SK-N-SH treated with all-trans-retinoic acid at 6 μM for 48 hours (cell line): Measurements from ENCODE around the gene ZFP3.
"Not testable (repeated sequence)": the region's sequence is repeated elsewhere in the genome, so short reads cannot be mapped to it uniquely, and the experiment has no call there.

Source experiments
- ATAC-seq: fragments of 200-7000 bp; cut with Tn5 transposase; 3 replicates; pipeline ENCODE4 v1.9.1; 2020; ENCODE audit warnings: mild to moderate bottlenecking, moderate library complexity
- ARNTL ChIP-seq: fragments of 450-650 bp; formaldehyde crosslinking; IDR thresholded peaks from 2 replicates; pipeline ENCODE4 v1.5.0; 2020; ENCODE audit warnings: low read depth, mild to moderate bottlenecking, moderate library complexity, borderline replicate concordance
- BACH2 ChIP-seq: fragments of 250-450 bp; sonication (Bioruptor Pico); IDR thresholded peaks from 2 replicates; pipeline ENCODE4 v1.9.0; 2021; ENCODE audit warnings: mild to moderate bottlenecking, borderline replicate concordance
- CREB5 ChIP-seq: fragments of 250-450 bp; sonication (Bioruptor Pico); IDR thresholded peaks from 2 replicates; pipeline ENCODE4 v1.5.1; 2020; ENCODE audit warnings: low read depth, mild to moderate bottlenecking, moderate library complexity
- CSDC2 ChIP-seq: fragments of 250-450 bp; sonication (Bioruptor Pico); IDR thresholded peaks from 2 replicates; pipeline ENCODE4 v1.5.0; 2020; ENCODE audit warnings: mild to moderate bottlenecking, moderate library complexity
- CSRNP3 ChIP-seq: fragments of 250-450 bp; sonication (Bioruptor Pico); IDR thresholded peaks from 2 replicates; pipeline ENCODE4 v1.5.1; 2021; ENCODE audit warnings: mild to moderate bottlenecking, moderate library complexity
- ESRRG ChIP-seq: fragments of 250-450 bp; sonication (Bioruptor Pico); IDR thresholded peaks from 2 replicates; pipeline ENCODE4 v1.6.1; 2021; ENCODE audit warnings: mild to moderate bottlenecking
- GLIS3 ChIP-seq: fragments of 250-450 bp; sonication (Bioruptor Pico); IDR thresholded peaks from 2 replicates; pipeline ENCODE4 v1.5.0; 2020; ENCODE audit warnings: mild to moderate bottlenecking, moderate library complexity
- ISL1 ChIP-seq: fragments of 250-450 bp; sonication (Bioruptor Pico); IDR thresholded peaks from 2 replicates; pipeline ENCODE4 v2.1.2; 2022; ENCODE audit warnings: mild to moderate bottlenecking, moderate library complexity
- OSR1 ChIP-seq: fragments of 250-450 bp; sonication (Bioruptor Pico); IDR thresholded peaks from 2 replicates; pipeline ENCODE4 v1.8.0; 2022; ENCODE audit warnings: moderate library complexity, mild to moderate bottlenecking, inconsistent platforms
- PATZ1 ChIP-seq: fragments of 250-450 bp; sonication (Bioruptor Pico); IDR thresholded peaks from 2 replicates; pipeline ENCODE4 v1.8.0; 2020; ENCODE audit warnings: mild to moderate bottlenecking, moderate library complexity, borderline replicate concordance
- POU6F1 ChIP-seq: fragments of 250-450 bp; sonication (Bioruptor Pico); IDR thresholded peaks from 2 replicates; pipeline ENCODE4 v1.8.0; 2021; ENCODE audit warnings: low read depth, mild to moderate bottlenecking, moderate library complexity, borderline replicate concordance
- PPARA ChIP-seq: fragments of 250-450 bp; sonication (Bioruptor Pico); IDR thresholded peaks from 2 replicates; pipeline ENCODE4 v1.5.0; 2020; ENCODE audit warnings: mild to moderate bottlenecking, borderline replicate concordance
- RARB ChIP-seq: fragments of 250-450 bp; sonication (Bioruptor Pico); IDR thresholded peaks from 2 replicates; pipeline ENCODE4 v1.8.0; 2021; ENCODE audit warnings: mild to moderate bottlenecking, moderate library complexity
- SNAI2 ChIP-seq: fragments of 250-450 bp; sonication (Bioruptor Pico); IDR thresholded peaks from 2 replicates; pipeline ENCODE4 v1.5.0; 2020; ENCODE audit warnings: mild to moderate bottlenecking, moderate library complexity
- TCF4 ChIP-seq: fragments of 250-450 bp; sonication (Bioruptor Pico); IDR thresholded peaks from 2 replicates; pipeline ENCODE4 v1.8.0; 2021; ENCODE audit warnings: mild to moderate bottlenecking, moderate library complexity, borderline replicate concordance
- TOX ChIP-seq: fragments of 250-450 bp; sonication (Bioruptor Pico); IDR thresholded peaks from 2 replicates; pipeline ENCODE4 v1.8.0; 2021; ENCODE audit warnings: mild to moderate bottlenecking, moderate library complexity, borderline replicate concordance
- TSHZ2 ChIP-seq: fragments of 250-450 bp; sonication (Bioruptor Pico); IDR thresholded peaks from 2 replicates; pipeline ENCODE4 v1.5.0; 2020; ENCODE audit warnings: mild to moderate bottlenecking, moderate library complexity
- ZC3H10 ChIP-seq: fragments of 250-450 bp; sonication (Bioruptor Pico); IDR thresholded peaks from 2 replicates; pipeline ENCODE4 v1.5.1; 2021; ENCODE audit warnings: mild to moderate bottlenecking, moderate library complexity
- ZFP3 ChIP-seq: fragments of 250-450 bp; sonication (Bioruptor Pico); IDR thresholded peaks from 2 replicates; pipeline ENCODE4 v1.5.0; 2020; ENCODE audit warnings: mild to moderate bottlenecking, moderate library complexity
- ZFP30 ChIP-seq: fragments of 450-650 bp; formaldehyde crosslinking; IDR thresholded peaks from 2 replicates; pipeline ENCODE4 v1.5.0; 2022; ENCODE audit warnings: mild to moderate bottlenecking, moderate library complexity
- ZNF565 ChIP-seq: fragments of 450-650 bp; formaldehyde crosslinking; conservative IDR thresholded peaks from 2 replicates; pipeline ENCODE4 v1.5.0; 2020; ENCODE audit warnings: low read depth, mild to moderate bottlenecking, moderate library complexity
- ZNF8 ChIP-seq: fragments of 450-650 bp; formaldehyde crosslinking; IDR thresholded peaks from 2 replicates; pipeline ENCODE4 v1.5.0; 2020; ENCODE audit warnings: mild to moderate bottlenecking, moderate library complexity

ZFP3 gene

GRCh38 chr17:5078106-5079028, at the start of gene ZFP3:
Gene ZFP3 (plus strand): TSS chr17:5078467. CDS start chr17:5091505, 13,038 bp downstream.
- TF ChIP-seq ISL1 (CRISPR knock-in tag) (no peak), ARNTL (CRISPR knock-in tag) (no peak), SNAI2 (CRISPR knock-in tag) (peak; percentile 68; the same call in 1 of the 2 replicates), CSDC2 (CRISPR knock-in tag) (peak; percentile 56; the same call in 1 of the 2 replicates), POU6F1 (CRISPR knock-in tag) (no peak), CSRNP3 (CRISPR knock-in tag) (no peak), OSR1 (CRISPR knock-in tag) (no peak), ZNF8 (no peak), PATZ1 (CRISPR knock-in tag) (no peak), GLIS3 (CRISPR knock-in tag) (no peak), ESRRG (CRISPR knock-in tag) (no peak), PPARA (CRISPR knock-in tag) (no peak), ZFP30 (CRISPR knock-in tag) (no peak), ZFP3 (CRISPR knock-in tag) (no peak), TCF4 (CRISPR knock-in tag) (0 out of 2 replicates have a peak, but pooled peaks have one; percentile 16), TSHZ2 (no peak), CREB5 (CRISPR knock-in tag) (no peak)
- TF ChIP-seq, all 23 proteins: peak for 3
- ATAC-seq: peak; percentile 93

GRCh38 chr17:5030168-5030567, 48.1 kb upstream of the ZFP3 start:
- not testable (repeated sequence) for ATAC-seq

GRCh38 chr17:5031365-5032082, 46.7 kb upstream of the ZFP3 start:
- TF ChIP-seq ESRRG (CRISPR knock-in tag) (no peak), BACH2 (CRISPR knock-in tag) (no peak), TCF4 (CRISPR knock-in tag) (no peak), CSDC2 (CRISPR knock-in tag) (no peak), SNAI2 (CRISPR knock-in tag) (no peak), RARB (CRISPR knock-in tag) (no peak), PPARA (CRISPR knock-in tag) (no peak), TOX (CRISPR knock-in tag) (no peak), CSRNP3 (CRISPR knock-in tag) (no peak), OSR1 (CRISPR knock-in tag) (no peak), ZC3H10 (CRISPR knock-in tag) (no peak), POU6F1 (CRISPR knock-in tag) (no peak), ZNF565 (no peak)
- TF ChIP-seq, all 23 proteins: peak for 0
- peak; percentile 70 for ATAC-seq
